Motor neuron (in vitro differentiated cells): Measurements from ENCODE around the gene VIPR2. TPM values are rescaled to one million over a fixed set of nuclear protein-coding genes. Genes with fewer than 3 reads are reported as not detected.
A peak's percentile ranks its signal among the peaks of the same experiment; 100 is the strongest.
"Not testable (repeated sequence)": the region's sequence is repeated elsewhere in the genome, so short reads cannot be mapped to it uniquely, and the experiment has no call there.

Experiments
- ATAC-seq, 8 experiments: fragments of 200-7000 bp; cut with Tn5 transposase; replicated peaks in 6 of 8; 2 replicates each; pipeline ENCODE4 v1.8.0; 2021; ENCODE audit warnings: mild to moderate bottlenecking in 8 of 8, moderate library complexity in 8 of 8
- H3K27ac ChIP-seq, 2 donors: fragments of 250-450 bp; sonication (Bioruptor Pico); 2 replicates each; pipeline ENCODE4 v1.9.0; 2021; ENCODE audit warnings: antibody characterized with exemption in 2 of 2, mild to moderate bottlenecking in 2 of 2, moderate library complexity in 1 of 2
- H3K4me1 ChIP-seq, 2 donors: fragments of 250-450 bp; sonication (Bioruptor Pico); replicated peaks in 1 of 2; 2 replicates each; pipeline ENCODE4 v1.6.1; 2021; ENCODE audit warnings: antibody characterized with exemption in 2 of 2, mild to moderate bottlenecking in 2 of 2, moderate library complexity in 1 of 2
- H3K4me3 ChIP-seq, 5 donors: fragments of 250-450 bp; sonication (Bioruptor Pico); 2 replicates each; pipeline ENCODE4 v1.9.0; 2021; ENCODE audit warnings: antibody characterized with exemption in 5 of 5, mild to moderate bottlenecking in 5 of 5, moderate library complexity in 4 of 5
- WGBS, 10 experiments: fragments of 450-650 bp; shearing (Covaris generic); methylation state at CpG; one replicate each; pipeline ENCODE4 v1.0.0; 2022; 5-methylcytosine and 5-hydroxymethylcytosine counted together
- in situ Hi-C, 9 experiments: fragments of 400-800 bp; cut with MboI; loops; one replicate each; pipeline ENCODE4 v1.15.0; 2021; ENCODE audit warnings: low sequenced_read_pairs in 9 of 9, low pct_unique_long_range_greater_than_20kb in 2 of 9; ENCODE audit not compliant: unreplicated experiment in 9 of 9
- total RNA-seq, 8 experiments: library from RNA; unstranded; fragments of 300-600 nt; gene quantifications; 2 replicates each; pipeline versions ENCODE4 v1.2.3 to v1.2.4, GENCODE V29; 2022

The VIPR2 gene
- total RNA-seq, 8 experiments from 2014 or later = 0.05 to 2.0 (median 0.73) TPM; not detected in 1

GRCh38 chr7:159130199-159130775 is 14.4 kb downstream of the VIPR2 start:
- H3K4me1 ChIP-seq = no peaks in the 10 kb centered on the region
- no peak overlapping the region for H3K27ac ChIP-seq
- no peak for ATAC-seq
- no peak overlapping the region for H3K4me3 ChIP-seq
- WGBS, 10 experiments = 0 to 83% (median 70%) methylated on average over 1 to 6 of the region's 9 CpGs; no CpG with 5 or more reads in 2 of the 10 experiments
- in situ Hi-C loops = no loop called here

DNA sequence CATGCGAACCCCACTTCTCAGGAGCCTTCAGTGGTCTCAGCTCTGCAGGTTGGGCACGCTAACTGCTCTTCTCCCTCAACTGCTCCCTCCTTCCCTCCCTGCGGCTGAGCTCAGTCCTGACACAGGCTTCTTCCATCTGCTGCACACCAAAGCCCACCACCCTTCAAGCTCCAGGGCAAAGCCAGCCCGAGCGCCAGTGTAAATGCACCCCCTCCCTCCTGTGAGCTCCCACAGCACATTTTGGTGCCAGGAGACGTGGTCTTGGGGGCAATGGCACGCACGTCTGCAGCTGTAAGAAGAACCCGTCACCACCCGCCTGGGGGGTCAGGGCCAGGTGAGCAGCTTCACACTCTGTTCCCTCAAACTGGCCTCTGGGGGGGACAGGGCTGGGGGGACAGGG is 15.9 kb downstream of the VIPR2 start:
- no peak overlapping the region for H3K4me3 ChIP-seq
- H3K4me1 ChIP-seq = no peaks in the 10 kb centered on the region
- in situ Hi-C loops = no loop called here
- WGBS, 10 experiments = 0 to 100% (median 80%) methylated on average over 1 of the region's 10 CpGs; no CpG with 5 or more reads in 5 of the 10 experiments
- no peak overlapping the region for H3K27ac ChIP-seq
- ATAC-seq = peak in 1 of 8 experiments; percentile 24

GRCh38 chr7:159127691-159128642 is 16.7 kb downstream of the VIPR2 start:
- Histone ChIP-seq H3K4me1 (no peaks in the 10 kb centered on the region), H3K27ac (no peak overlapping the region), H3K4me3 (no peak overlapping the region)
- in situ Hi-C loops = no loop called here
- 7 to 92% (median 50%) methylated on average over 2 to 9 of the region's 16 CpGs; no CpG with 5 or more reads in 3 of the 10 experiments for WGBS, 10 experiments
- no peak for ATAC-seq

DNA sequence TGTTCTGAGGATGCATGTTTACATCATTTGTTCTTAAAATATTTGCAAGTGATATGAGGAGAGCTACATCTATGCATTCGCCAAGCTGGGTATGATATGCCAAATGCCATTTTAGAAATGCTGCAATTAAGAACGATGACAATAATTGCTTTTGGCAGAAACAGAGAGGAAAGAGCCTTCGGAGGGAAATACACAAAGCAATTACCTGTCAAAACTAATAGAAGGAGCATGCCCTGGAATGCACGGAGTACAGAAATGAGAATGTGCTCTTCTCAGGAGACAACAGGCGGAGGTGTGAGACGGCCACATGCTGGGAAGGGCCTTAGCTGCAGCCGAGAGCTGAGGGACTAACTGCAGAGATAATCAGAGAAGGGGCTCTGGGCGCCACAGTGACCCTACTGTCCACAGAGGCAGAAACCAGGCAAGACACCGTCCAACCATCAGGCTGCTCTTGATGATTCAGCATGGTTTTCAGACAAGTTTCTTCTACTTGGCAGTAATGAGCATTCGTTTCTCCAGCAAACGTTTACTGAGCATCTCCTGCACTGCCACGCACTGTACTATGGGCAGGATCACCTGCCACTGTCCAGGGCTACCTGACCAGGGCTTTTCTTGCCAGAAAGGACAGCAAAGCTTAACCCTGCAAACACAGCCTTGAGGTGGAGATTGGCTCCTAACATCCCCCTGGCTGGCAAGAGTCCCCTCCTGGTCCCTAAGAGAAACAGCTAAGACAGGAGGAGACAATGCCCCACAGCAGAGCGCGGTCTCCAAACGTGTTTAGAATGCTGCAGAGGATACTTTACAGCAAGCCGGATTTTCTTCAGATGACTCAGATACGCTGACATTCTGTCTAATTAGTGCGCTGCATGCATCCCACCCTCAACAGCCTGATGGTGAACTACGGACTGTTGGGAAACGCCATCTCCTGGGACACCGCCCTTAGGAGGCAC is 18.1 kb downstream of the VIPR2 start:
- WGBS, 10 experiments = 11 to 100% (median 79%) methylated on average over 2 to 21 of the region's 21 CpGs
- in situ Hi-C loops = no loop called here
- Histone ChIP-seq H3K4me1 (no peaks in the 10 kb centered on the region), H3K4me3 (no peak overlapping the region), H3K27ac (no peak overlapping the region)
- ATAC-seq = no peak

DNA sequence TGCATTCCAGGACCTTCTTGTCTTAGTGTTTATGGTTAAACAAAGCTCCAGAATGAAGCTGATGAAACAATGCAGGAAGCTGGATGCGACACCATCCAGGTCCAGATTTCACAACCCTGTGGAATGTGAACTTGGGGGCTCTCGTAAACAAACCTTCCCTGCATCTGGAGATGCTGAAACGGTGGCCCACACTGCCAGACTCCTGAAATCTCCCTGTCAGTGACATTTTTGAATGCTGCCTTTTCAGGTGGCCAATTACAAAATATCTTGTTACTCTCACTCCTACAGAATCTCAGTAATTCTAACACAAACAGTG is 18.8 kb downstream of the VIPR2 start:
- in situ Hi-C loops = no loop called here
- H3K4me3 ChIP-seq = no peak overlapping the region
- H3K4me1 ChIP-seq = no peaks in the 10 kb centered on the region
- WGBS, 10 experiments = 0 to 100% (median 40%) methylated on average over 1 to 3 of the region's 3 CpGs; no CpG with 5 or more reads in 1 of the 10 experiments
- no peak overlapping the region for H3K27ac ChIP-seq
- no peak for ATAC-seq

GRCh38 chr7:159125104-159125954 is 19.3 kb downstream of the VIPR2 start:
- ATAC-seq = no peak
- 20 to 82% (median 63%) methylated on average over 1 to 6 of the region's 9 CpGs for WGBS, 10 experiments
- in situ Hi-C loops = no loop called here
- H3K4me3 ChIP-seq = no peak overlapping the region
- no peaks in the 10 kb centered on the region for H3K4me1 ChIP-seq
- H3K27ac ChIP-seq = no peak overlapping the region

- 0 to 80% (median 63%) methylated on average over 1 of the region's 1 CpG; no CpG with 5 or more reads in 3 of the 10 experiments for WGBS, 10 experiments
- H3K4me3 ChIP-seq, H3K27ac ChIP-seq, ATAC-seq, H3K4me1 ChIP-seq, in situ Hi-C loops: not testable (repeated sequence)
Observed at GRCh38 chr7:159123793-159124192, 20.9 kb downstream of the VIPR2 start.

DNA sequence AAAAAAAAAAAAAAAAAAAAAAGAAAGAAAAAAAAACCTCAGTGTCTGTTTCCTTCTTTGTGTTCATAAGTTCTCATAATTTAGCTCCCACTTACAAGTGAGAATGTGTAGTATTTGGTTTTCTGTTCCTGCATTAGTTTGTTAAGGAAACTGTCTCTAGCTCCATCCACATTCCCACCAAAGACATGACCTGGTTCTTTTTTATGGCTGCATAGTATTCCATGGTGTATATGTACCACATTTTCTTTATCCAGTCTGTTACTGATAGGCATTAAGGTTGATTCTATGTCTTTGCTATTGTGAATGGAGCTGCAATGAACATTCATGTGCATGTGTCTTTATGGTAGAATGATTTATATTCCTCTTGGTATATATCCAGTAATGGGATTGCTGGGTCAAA is 21.4 kb downstream of the VIPR2 start:
- in situ Hi-C loops, H3K4me3 ChIP-seq, H3K27ac ChIP-seq, ATAC-seq, H3K4me1 ChIP-seq: not testable (repeated sequence)

DNA sequence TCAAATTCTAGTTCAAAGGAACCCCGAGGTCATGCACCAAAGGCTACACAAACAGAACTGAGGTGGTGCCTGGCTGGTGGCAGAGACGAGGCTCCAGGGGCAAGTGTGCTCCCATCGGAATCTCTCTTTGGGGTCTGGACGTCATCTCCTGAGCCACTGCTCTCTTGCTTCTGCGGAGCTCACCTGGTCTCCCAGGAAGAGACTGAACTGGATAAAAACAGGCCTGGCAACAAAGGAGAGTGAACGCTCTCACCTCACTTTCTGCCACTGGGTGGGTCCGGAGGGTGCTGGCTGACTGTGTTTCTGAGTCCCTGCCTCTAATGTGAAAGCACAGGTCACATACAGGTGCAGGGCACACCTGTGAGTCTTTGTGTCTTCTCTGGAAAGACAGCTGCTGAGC is 22.4 kb downstream of the VIPR2 start:
- no peak for ATAC-seq
- Histone ChIP-seq H3K4me1 (no peaks in the 10 kb centered on the region), H3K27ac (no peak overlapping the region), H3K4me3 (no peak overlapping the region)
- in situ Hi-C loops = no loop called here
- 39 to 100% (median 83%) methylated on average over 2 to 4 of the region's 7 CpGs; no CpG with 5 or more reads in 6 of the 10 experiments for whole genome bisulfite sequencing, 10 experiments

DNA sequence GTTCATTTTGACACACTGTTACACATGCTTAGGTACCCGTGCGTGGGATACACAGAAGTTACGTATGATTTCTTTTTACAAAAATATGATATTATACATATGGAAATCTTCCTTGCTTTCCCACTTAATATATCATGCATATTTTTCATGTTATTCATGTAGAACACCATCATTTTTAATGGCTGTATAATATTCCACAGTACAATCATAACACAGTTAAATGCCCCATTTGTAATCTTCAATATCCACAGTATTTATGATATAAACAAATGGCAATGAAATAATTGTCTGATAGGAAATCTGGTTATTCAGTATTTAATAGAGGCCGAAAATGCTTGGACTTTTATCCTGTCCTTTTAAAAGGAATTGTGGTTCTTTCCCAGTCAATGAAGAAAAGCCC is 23.2 kb downstream of the VIPR2 start:
- ATAC-seq = no peak
- in situ Hi-C loops = no loop called here
- 0 to 100% (median 83%) methylated on average over 1 to 4 of the region's 4 CpGs; no CpG with 5 or more reads in 1 of the 10 experiments for WGBS, 10 experiments

DNA sequence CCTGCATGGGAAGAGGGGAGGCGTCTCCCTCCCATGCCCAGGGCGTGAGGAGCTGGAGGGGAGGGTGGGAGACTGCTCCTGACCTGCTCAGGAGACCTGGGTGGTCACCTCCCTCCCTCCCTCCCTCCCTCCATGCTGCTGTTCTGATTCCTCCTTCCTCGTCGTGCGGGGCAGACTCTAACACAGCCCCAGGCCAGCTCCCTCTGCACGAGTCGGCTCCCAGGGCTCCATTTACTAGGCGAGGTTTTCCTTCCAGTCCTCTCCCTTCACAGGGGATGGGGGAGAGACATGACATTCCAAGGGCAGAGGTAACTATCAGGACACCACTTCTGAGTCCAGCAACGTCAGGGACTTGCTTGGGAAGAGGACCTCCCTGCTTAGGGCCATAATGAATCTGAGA is 23.6 kb downstream of the VIPR2 start:
- Histone ChIP-seq H3K27ac (no peak overlapping the region), H3K4me3 (no peak overlapping the region), H3K4me1 (no peaks in the 10 kb centered on the region)
- in situ Hi-C loops = no loop called here
- 0 to 75% (median 40%) methylated on average over 1 to 7 of the region's 9 CpGs; no CpG with 5 or more reads in 3 of the 10 experiments for WGBS, 10 experiments
- ATAC-seq = no peak

More for the DNA sequence above, 23.2 kb downstream of the VIPR2 start:
- H3K4me1 ChIP-seq = no peaks in the 10 kb centered on the region
- no peak overlapping the region for H3K4me3 ChIP-seq
- no peak overlapping the region for H3K27ac ChIP-seq

DNA sequence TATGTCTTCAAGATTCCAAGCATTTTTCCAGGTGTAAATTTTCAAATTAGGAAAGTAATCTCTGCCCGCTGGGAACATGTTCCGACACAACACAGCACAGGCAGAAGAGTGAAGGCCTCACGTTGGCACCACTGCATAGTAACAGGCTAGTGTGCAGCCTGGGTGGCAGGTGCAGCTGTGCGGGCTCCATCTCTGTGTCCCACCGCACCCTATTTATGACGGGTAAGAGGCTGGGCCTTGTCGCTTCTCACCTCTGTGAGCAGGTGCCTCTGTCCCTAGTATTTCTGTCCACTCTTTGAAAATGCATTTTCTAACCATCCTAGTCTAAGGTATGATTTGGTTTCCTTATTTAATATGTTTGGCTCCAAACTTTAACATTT is 24.1 kb downstream of the VIPR2 start:
- Histone ChIP-seq H3K4me1 (no peaks in the 10 kb centered on the region), H3K4me3 (no peak overlapping the region), H3K27ac (no peak overlapping the region)
- WGBS, 10 experiments = 67 to 100% (median 95%) methylated on average over 1 to 5 of the region's 7 CpGs; no CpG with 5 or more reads in 4 of the 10 experiments
- ATAC-seq = no peak
- in situ Hi-C loops = no loop called here
